GM15510 (cell line): ENCODE results near the gene GPC3.

ENCODE experiments used
- POLR2A ChIP-seq: IDR thresholded peaks from 3 replicates; pipeline ENCODE4 v1.6.1; 2011; ENCODE audit warnings: borderline replicate concordance; ENCODE audit not compliant: insufficient read length; ENCODE audit errors: extremely low read depth

Gene GPC3

DNA sequence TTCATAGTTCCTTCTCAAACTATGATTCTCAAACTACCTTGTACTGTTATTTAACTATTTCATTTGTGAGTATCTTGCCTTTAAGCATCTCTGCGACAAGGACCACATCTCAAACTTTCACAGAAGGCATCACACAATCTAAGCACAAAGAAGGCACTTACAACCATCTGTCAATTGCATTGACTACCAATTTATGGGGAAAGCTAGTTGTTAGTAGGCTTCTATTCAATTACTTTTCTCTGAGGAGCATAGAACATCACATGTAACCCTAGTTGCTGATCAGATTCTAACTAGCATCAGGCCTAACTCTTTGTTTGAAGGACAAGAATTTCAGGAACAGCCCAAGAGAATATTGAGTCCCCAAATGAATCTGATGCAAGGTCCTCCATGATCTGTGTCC is 74.9 kb downstream of the GPC3 start:
- TF ChIP-seq POLR2A, result no peak

DNA sequence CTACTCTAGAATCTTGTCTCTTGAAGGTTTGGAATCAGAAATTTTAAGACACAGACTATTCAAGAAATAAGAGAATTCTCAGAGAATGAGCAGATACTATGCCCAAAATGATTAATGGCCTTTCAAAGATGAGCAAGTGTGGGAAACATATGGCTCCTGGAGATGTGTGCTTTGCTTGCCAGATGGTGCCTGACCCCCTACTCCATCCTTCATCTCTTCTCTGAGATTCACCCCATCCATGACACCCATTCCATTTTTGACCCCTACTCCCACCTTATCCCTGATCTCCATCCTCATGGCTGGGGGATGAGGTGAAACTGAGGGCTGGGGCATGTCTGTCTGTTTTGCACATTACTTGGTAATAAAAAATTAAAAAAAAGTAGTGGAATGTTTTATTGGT is 75.5 kb downstream of the GPC3 start:
- no peak for TF ChIP-seq POLR2A

DNA sequence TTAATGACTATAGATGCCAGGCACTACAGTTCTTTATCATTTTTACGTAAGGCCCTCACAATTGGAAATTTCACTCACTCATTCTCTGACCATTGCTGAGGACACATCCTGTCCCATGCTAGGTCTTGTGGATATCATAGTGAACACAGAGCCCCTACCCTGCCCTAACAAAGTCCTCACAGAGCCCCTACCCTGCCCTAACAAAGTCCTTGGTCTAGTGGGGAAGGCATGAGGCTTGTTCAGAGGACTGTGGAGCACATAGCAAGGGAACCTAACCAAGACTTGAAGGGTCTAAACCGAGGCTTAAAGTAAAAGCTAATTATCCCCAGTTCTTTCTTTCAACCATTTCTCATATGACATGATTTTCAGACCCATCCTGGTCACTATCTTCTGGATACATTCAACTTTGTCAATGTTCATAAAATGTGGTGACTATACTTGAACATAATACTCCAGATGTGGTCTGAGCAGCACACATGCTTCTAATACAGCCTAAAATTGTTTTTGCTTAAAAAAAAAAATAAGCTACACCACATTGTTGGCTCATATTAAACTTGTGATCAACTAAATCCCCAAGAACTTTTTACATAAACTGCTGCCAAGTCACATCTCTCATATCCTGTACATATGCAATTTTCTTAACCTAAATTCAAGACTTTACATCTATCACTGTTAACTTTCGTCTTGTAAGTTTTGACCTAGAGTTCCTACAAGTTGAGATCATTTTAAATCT is 77.0 kb downstream of the GPC3 start:
- TF ChIP-seq POLR2A, result no peak

GRCh38 chrX:133907606-133908005 is 77.8 kb downstream of the GPC3 start:
- TF ChIP-seq POLR2A, result no peak

GRCh38 chrX:133905305-133905704 is 80.1 kb downstream of the GPC3 start:
- no peak for TF ChIP-seq POLR2A

DNA sequence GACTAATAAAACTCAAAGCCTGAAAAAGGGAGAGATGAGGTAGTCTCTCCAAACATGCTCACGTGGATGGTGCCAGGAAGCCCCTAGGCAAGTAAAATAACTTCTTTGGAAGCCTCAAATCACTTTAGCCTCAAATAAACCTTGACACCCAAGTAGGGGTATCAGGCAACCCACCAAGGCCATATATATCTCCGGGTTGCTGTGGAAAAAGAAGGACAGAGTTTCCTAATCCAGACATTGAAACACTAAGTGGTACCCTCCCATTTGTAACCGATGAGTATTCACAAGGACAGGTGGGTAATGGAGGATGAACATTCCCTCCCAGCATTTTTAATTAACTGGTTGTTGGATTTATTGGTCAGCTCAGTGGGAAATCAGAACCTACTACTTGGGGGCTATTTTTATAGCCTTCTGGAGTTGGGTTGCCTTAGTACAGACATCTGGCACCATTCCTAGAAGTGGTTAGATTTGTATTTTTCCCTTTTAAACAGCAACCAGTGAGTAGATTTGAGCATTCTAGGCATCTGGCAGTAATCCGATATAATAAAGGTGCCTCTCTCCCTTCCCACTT is 87.7 kb downstream of the GPC3 start:
- no peak for TF ChIP-seq POLR2A

- no peak for TF ChIP-seq POLR2A
These were observed 93.1 kb downstream of the GPC3 start for GRCh38 chrX:133892337-133892736.

DNA sequence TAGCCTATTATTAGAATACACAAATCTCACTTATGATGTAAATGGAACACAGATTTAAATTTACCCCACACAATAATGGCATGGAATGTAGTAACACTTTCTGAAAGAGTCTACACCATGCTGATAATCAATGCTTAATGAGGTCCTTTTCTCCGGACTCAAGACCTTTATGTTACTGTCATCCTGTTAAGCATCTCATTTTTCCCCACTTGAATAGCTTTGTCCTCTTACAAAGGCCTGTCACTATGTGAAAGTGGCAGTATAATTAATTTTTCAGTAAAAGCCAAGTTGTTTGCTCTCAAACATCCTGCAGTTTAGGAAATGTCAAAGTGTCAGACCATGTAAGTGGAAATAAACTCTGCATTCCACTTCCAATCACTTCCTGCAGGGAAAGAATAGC is 96.4 kb downstream of the GPC3 start:
- TF ChIP-seq POLR2A, result no peak

DNA sequence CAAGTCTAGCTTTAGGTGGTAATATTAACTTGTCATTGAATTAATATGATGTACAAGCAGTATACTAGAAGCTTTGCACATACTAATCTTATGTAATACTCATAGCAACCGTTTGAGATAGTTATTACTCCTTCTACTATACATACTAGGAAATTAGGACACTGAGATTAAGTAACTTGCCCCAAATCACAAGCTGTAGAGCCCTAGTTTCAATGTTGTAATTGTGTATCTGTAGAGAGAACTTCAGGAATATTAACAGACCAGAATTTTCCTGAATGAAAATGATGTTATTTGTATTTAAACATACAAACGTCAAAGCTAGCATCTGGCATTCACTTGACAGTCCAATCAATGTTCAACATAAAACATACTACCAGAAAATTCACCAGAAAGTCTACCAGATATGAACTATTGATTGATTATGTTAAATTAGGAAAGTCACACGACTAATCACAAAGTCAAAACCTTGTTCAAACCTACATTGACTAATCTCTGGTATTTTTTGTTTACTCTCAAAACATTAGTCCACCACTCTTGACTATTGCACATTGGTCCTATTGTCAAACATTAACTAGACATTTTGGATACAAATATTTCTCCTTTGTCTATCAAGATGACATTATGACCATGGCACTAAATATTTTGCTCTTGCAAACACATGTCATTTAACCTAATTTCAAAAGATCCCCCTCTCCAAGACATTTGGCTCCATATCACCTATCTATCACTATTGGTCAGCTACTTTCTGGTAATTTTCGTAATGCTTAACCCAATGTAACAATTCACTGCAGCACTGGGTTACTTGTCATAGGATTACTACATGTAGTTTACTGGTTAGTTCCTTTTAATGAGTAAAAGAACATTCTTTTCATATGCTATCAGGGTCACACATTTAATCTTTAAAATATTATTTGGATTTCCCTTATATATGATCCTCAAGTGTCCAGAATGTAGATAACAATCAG is 100.7 kb downstream of the GPC3 start:
- no peak for TF ChIP-seq POLR2A

DNA sequence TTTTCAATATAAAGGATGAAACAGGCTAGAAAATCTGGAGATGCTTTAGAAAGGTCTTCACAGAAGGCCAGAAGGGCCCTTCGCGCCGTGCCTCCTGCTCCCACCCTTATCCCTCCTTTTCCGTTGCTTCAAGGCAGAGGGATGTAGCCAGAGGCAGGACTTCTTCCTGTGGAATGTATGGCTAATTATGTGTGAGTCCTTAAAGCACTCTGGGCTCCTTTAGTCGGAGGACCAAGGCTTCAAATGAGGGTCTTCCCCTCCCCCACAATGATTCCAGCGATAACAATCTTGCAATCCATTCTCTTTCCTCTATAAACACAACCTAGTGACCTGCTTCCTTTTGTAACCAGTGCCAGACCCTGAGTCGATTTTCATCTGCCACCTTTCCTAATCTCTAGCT is 103.5 kb downstream of the GPC3 start:
- no peak for TF ChIP-seq POLR2A

DNA sequence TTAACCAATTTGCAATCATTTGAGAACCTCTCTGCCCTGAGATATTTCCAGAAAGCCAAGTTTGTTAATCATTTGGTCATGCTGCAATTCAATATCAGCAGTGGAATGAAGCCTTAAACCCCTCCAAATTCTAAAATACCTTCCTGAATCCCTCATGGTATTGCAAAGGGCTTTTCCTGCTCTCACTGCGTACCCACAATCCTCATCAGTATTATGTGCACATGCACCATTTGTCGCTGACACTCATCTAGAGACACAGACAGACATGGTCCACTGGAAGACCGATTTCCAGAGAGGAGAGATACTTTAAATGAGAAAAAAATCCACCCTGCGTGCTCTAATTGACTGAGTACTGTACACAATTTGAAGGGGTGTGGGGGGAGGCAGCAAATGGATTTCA is 104.4 kb downstream of the GPC3 start:
- TF ChIP-seq POLR2A, result no peak

GRCh38 chrX:133880032-133880443 is 105.4 kb downstream of the GPC3 start:
- no peak for TF ChIP-seq POLR2A

- TF ChIP-seq POLR2A, result no peak
These were observed 106.7 kb downstream of the GPC3 start for GRCh38 chrX:133878710-133879109.

- no peak for TF ChIP-seq POLR2A
These were observed 108.7 kb downstream of the GPC3 start for GRCh38 chrX:133876646-133877045.

DNA sequence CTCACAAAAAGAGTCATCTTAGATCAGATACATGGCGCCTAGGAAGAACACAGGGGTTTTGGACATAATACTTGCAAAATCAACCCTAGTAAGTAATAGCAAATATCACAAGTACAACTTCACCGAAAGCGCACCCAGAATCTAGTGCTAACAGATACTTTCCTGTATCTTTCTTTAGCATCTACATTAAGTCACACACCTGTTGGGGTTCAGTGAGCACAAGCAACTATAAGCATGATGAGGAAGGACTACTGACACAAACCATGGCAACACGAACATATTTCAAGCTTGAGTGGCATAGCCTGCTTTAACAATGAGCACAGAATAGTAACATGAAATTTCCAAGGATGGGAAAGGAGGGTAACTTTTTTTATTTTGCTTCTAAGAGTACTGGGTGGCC is 116.1 kb downstream of the GPC3 start:
- no peak for TF ChIP-seq POLR2A
